Muscle of leg (tissue), 11 donors: ENCODE results near the gene MAP7D1. TPM values are rescaled to one million over a fixed set of nuclear protein-coding genes. Genes with fewer than 3 reads are reported as not detected.
"Not testable (repeated sequence)": the region's sequence is repeated elsewhere in the genome, so short reads cannot be mapped to it uniquely, and the experiment has no call there.

Experiments used
- DNase-seq: peaks from one replicate; pipeline ENCODE4 v3.0.0; 2013
- H3K27ac ChIP-seq: one replicate; pipeline ENCODE4 v1.5.1; 2013; ENCODE audit warnings: mild to moderate bottlenecking, low read length, control low read depth
- H3K27me3 ChIP-seq: one replicate; pipeline ENCODE4 v1.6.1; 2013; ENCODE audit warnings: low read length; ENCODE audit not compliant: control insufficient read depth, insufficient read depth
- H3K36me3 ChIP-seq: one replicate; pipeline ENCODE4 v1.6.1; 2013; ENCODE audit warnings: low read length; ENCODE audit not compliant: control insufficient read depth, insufficient read depth
- H3K4me1 ChIP-seq: one replicate; pipeline ENCODE4 v1.6.1; 2013; ENCODE audit warnings: low read length; ENCODE audit not compliant: control insufficient read depth, insufficient read depth
- H3K4me3 ChIP-seq: one replicate; pipeline ENCODE4 v1.5.1; 2013; ENCODE audit warnings: low read length, control low read depth
- H3K9me3 ChIP-seq: replicated peaks from 2 replicates; pipeline ENCODE4 v1.6.1; 2013; ENCODE audit warnings: low read depth, low read length; ENCODE audit not compliant: control insufficient read depth
- WGBS: methylation state at CpG from one replicate; pipeline ENCODE4 v1.1.5; 2013; ENCODE audit warnings: missing lambda C conversion rate; ENCODE audit not compliant: insufficient coverage; 5-methylcytosine and 5-hydroxymethylcytosine counted together
- polyA plus RNA-seq, 8 donors: library from polyadenylated mRNA; unstranded; fragments of 120-200 nt; gene quantifications; one replicate each; pipeline versions ENCODE4 v1.2.1 to v1.2.3, GENCODE V29; 2013; ENCODE audit warnings: inconsistent platforms in 1 of 8, low replicate concordance in 1 of 8; ENCODE audit not compliant: insufficient read length in 8 of 8, insufficient read depth in 1 of 8
- total RNA-seq: library from RNA; stranded (reverse); fragments of 120-200 nt; gene quantifications from one replicate; pipeline ENCODE4 v1.2.4, GENCODE V29; 2013

The MAP7D1 gene
- total and polyA plus RNA-seq, 9 donors: 72.8 to 197 (median 169) TPM

- WGBS: 69% methylated on average over 27 of the region's 33 CpGs
- Histone ChIP-seq H3K4me3 (no peak overlapping the region), H3K9me3 (no peaks in the 10 kb centered on the region), H3K4me1 (peaks cover 50% of the 10 kb centered on the region), H3K36me3 (peaks cover 86% of the 10 kb centered on the region), H3K27me3 (no peaks in the 10 kb centered on the region), H3K27ac (peak overlapping the region; percentile 35)
- no peak for DNase-seq
These were observed 21.9 kb downstream of the MAP7D1 start for GRCh38 chr1:36177589-36178431.

- no peak for DNase-seq
- H3K4me3 ChIP-seq: no peak overlapping the region
- peaks cover 80% of the 10 kb centered on the region for H3K36me3 ChIP-seq
- H3K27ac ChIP-seq: peak overlapping the region; percentile 8
- peaks cover 43% of the 10 kb centered on the region for H3K4me1 ChIP-seq
- H3K27me3 ChIP-seq: no peaks in the 10 kb centered on the region
- H3K9me3 ChIP-seq: no peaks in the 10 kb centered on the region
- WGBS: 72% methylated on average over 60 of the region's 62 CpGs
These were observed 22.7 kb downstream of the MAP7D1 start for GRCh38 chr1:36178471-36179219.

DNA sequence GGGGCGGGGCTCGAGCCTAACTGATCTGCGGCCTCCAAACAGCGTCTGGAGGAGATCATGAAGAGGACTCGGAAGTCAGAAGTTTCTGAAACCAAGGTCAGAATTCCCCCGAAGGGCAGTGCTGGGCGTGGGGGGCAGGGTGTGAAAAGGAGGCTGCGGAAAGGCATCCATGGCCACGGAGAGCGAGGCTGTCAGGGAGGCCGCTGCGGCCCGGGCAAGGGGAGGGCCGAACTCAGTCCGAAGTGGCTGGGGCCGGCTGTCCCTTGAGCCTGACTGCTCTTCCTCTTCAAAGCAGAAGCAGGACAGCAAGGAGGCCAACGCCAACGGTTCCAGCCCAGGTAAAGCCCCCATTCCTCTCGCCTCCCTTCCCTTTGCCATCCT, 23.2 kb downstream of the MAP7D1 start:
- Histone ChIP-seq H3K4me1 (peaks cover 37% of the 10 kb centered on the region), H3K27me3 (no peaks in the 10 kb centered on the region), H3K36me3 (peaks cover 75% of the 10 kb centered on the region), H3K9me3 (no peaks in the 10 kb centered on the region), H3K27ac (no peak overlapping the region), H3K4me3 (no peak overlapping the region)
- 79% methylated on average over 15 of the region's 19 CpGs for WGBS
- no peak for DNase-seq

GRCh38 chr1:36182734-36183133, 26.8 kb downstream of the MAP7D1 start:
- H3K36me3 ChIP-seq: peaks cover 43% of the 10 kb centered on the region
- H3K9me3 ChIP-seq: no peaks in the 10 kb centered on the region
- H3K4me3 ChIP-seq: no peak overlapping the region
- no CpG with 5 or more reads among the region's 2 CpGs for WGBS
- no peak for DNase-seq
- no peak overlapping the region for H3K27ac ChIP-seq
- peaks cover 9% of the 10 kb centered on the region for H3K4me1 ChIP-seq
- no peaks in the 10 kb centered on the region for H3K27me3 ChIP-seq

GRCh38 chr1:36183309-36183856, 27.4 kb downstream of the MAP7D1 start:
- no peaks in the 10 kb centered on the region for H3K9me3 ChIP-seq
- no peak overlapping the region for H3K27ac ChIP-seq
- 62% methylated on average over 2 of the region's 2 CpGs for WGBS
- H3K27me3 ChIP-seq: no peaks in the 10 kb centered on the region
- H3K36me3 ChIP-seq: peaks cover 37% of the 10 kb centered on the region
- DNase-seq: no peak
- no peak overlapping the region for H3K4me3 ChIP-seq
- peaks cover 9% of the 10 kb centered on the region for H3K4me1 ChIP-seq

GRCh38 chr1:36187800-36188593, 32.0 kb downstream of the MAP7D1 start:
- WGBS: 1% methylated on average over 7 of the region's 9 CpGs
- Histone ChIP-seq H3K4me1 (peaks cover 10% of the 10 kb centered on the region), H3K36me3 (peaks cover under 1% of the 10 kb centered on the region), H3K9me3 (no peaks in the 10 kb centered on the region), H3K4me3 (no peak overlapping the region), H3K27me3 (no peaks in the 10 kb centered on the region), H3K27ac (peak overlapping the region; percentile 78)
- peak; percentile 92 for DNase-seq

DNA sequence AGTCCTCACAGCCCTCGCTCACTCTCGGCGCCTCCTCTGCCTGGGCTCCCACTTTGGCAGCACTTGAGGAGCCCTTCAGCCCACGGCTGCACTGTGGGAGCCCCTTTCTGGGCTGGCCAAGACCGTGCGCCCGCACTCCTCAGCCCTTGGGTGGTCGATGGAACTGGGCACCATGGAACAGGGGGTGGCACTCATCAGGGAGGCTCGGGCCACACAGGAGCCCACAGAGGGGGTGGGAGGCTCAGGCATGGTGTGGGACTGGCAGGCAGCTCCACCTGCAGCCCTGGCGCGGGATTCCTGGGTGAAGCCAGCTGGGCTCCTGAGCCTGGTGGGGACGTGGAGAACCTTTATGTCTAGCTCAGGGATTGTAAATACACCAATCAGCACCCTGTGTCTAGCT, 40.8 kb downstream of the MAP7D1 start:
- not testable (repeated sequence) for H3K4me1 ChIP-seq, H3K9me3 ChIP-seq, H3K4me3 ChIP-seq, H3K36me3 ChIP-seq, H3K27me3 ChIP-seq, DNase-seq, H3K27ac ChIP-seq
- WGBS: 100% methylated on average over 4 of the region's 12 CpGs

DNA sequence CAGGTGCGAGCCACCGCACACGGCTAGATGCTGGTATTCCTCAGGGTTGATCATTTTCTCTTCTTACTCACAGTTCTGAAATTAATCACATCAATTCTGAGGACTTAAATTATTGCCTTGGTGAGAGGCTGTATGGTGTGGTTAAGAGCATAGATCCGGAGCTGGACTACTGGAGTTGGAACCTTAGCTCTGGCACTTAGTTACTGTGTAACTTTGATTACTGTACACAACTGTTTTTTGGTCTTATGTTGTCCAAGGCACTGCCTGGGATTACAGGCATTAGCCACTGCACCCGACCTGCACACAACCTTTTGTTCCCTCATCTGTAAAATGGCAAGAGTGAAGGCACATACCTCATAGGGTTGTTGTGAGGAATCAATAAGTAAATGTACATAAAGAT, 42.7 kb downstream of the MAP7D1 start:
- 71% methylated on average over 2 of the region's 5 CpGs for WGBS
- no peak overlapping the region for H3K27ac ChIP-seq

GRCh38 chr1:36199934-36200741, 44.2 kb downstream of the MAP7D1 start:
- DNase-seq: no peak
- Histone ChIP-seq H3K36me3 (no peaks in the 10 kb centered on the region), H3K4me3 (no peak overlapping the region), H3K27ac (no peak overlapping the region), H3K27me3 (no peaks in the 10 kb centered on the region), H3K4me1 (peaks cover 25% of the 10 kb centered on the region), H3K9me3 (no peaks in the 10 kb centered on the region)
- WGBS: 59% methylated on average over 13 of the region's 13 CpGs

More for the DNA sequence above, 42.7 kb downstream of the MAP7D1 start:
- H3K27me3 ChIP-seq: no peaks in the 10 kb centered on the region
- no peaks in the 10 kb centered on the region for H3K9me3 ChIP-seq
- DNase-seq: no peak
- H3K4me1 ChIP-seq: peaks cover 13% of the 10 kb centered on the region
- H3K4me3 ChIP-seq: no peak overlapping the region
- no peaks in the 10 kb centered on the region for H3K36me3 ChIP-seq
